IMR-90 (cell line): Measurements from ENCODE around the gene CPHXL2. TPM values are rescaled to one million over a fixed set of nuclear protein-coding genes. Genes with fewer than 3 reads are reported as not detected.

ENCODE experiments used
- ATAC-seq: fragments of 200-7000 bp; cut with Tn5 transposase; 2 replicates; pipeline ENCODE4 v1.9.1; 2020; ENCODE audit warnings: low read depth, mild to moderate bottlenecking, moderate library complexity
- BruUV-seq: library from RNA; stranded (reverse); fragments of 400-500 nt; replicated peaks from 2 replicates; lab custom pipeline; 2021; lab: Mats Ljungman, UMichigan
- CTCF ChIA-PET: fragments of 300-600 bp; formaldehyde crosslinking; extraction: SDS; loops from one replicate; lab custom pipeline; 2021; ENCODE audit warnings: antibody characterized with exemption; lab: Yijun Ruan, JAX
- POLR2A ChIA-PET: fragments of 300-600 bp; sonication (Branson Sonifier 250); formaldehyde crosslinking; loops from one replicate; lab custom pipeline; 2022; ENCODE audit warnings: antibody characterized with exemption; ENCODE audit not compliant: unreplicated experiment; lab: Charles Lee
- DNase-seq: peaks from one replicate; pipeline ENCODE4 v3.0.0; 2013
- H2AFZ ChIP-seq: replicated peaks from 2 replicates; pipeline ENCODE3; 2013; ENCODE audit warnings: low read length, mild to moderate bottlenecking; ENCODE audit not compliant: poor library complexity
- H2AK5ac ChIP-seq: 2 replicates; pipeline ENCODE4 v1.6.1; 2013; ENCODE audit warnings: low read depth, low read length, inconsistent platforms
- H2AK9ac ChIP-seq: replicated peaks from 2 replicates; pipeline ENCODE3; 2013; ENCODE audit warnings: mild to moderate bottlenecking, low read depth, low read length, moderate library complexity; ENCODE audit not compliant: poor library complexity
- H2BK120ac ChIP-seq: 2 replicates; pipeline ENCODE4 v1.6.1; 2013; ENCODE audit warnings: low read depth, low read length, inconsistent platforms
- H2BK15ac ChIP-seq: 3 replicates; pipeline ENCODE4 v1.6.1; 2013; ENCODE audit warnings: low read depth, low read length, inconsistent platforms
- H2BK20ac ChIP-seq: 2 replicates; pipeline ENCODE4 v1.6.1; 2013; ENCODE audit warnings: low read depth, mild to moderate bottlenecking, inconsistent platforms, low read length, moderate library complexity
- H2BK5ac ChIP-seq: 2 replicates; pipeline ENCODE4 v1.6.1; 2013; ENCODE audit warnings: mild to moderate bottlenecking, low read depth, low read length, inconsistent platforms; ENCODE audit not compliant: poor library complexity, severe bottlenecking
- H3K14ac ChIP-seq: replicated peaks from 2 replicates; pipeline ENCODE4 v1.6.1; 2013; ENCODE audit warnings: low read depth, low read length, inconsistent platforms
- H3K18ac ChIP-seq: 2 replicates; pipeline ENCODE4 v1.6.1; 2013; ENCODE audit warnings: low read depth, low read length, control low read depth
- H3K23ac ChIP-seq: 2 replicates; pipeline ENCODE4 v1.6.1; 2013; ENCODE audit warnings: low read depth, low read length, inconsistent platforms
- H3K27ac ChIP-seq: 2 replicates; pipeline ENCODE4 v1.5.1; 2013; ENCODE audit warnings: mild to moderate bottlenecking, control low read depth, low read length; ENCODE audit not compliant: insufficient read depth
- H3K27me3 ChIP-seq: 2 replicates; pipeline ENCODE4 v1.6.1; 2013; ENCODE audit warnings: low read length; ENCODE audit not compliant: control insufficient read depth, insufficient read depth
- H3K36me3 ChIP-seq: 2 replicates; pipeline ENCODE4 v1.6.1; 2013; ENCODE audit warnings: low read length, mixed read lengths; ENCODE audit not compliant: control insufficient read depth, insufficient read depth
- H3K4ac ChIP-seq: 2 replicates; pipeline ENCODE4 v1.6.1; 2013; ENCODE audit warnings: low read depth, low read length, inconsistent platforms
- H3K4me1 ChIP-seq: 2 replicates; pipeline ENCODE4 v1.6.1; 2013; ENCODE audit warnings: low read length, mixed read lengths; ENCODE audit not compliant: control insufficient read depth, insufficient read depth
- H3K4me2 ChIP-seq: 2 replicates; pipeline ENCODE4 v1.6.1; 2013; ENCODE audit warnings: low read depth, mild to moderate bottlenecking, control low read depth, low read length, moderate library complexity
- H3K4me3 ChIP-seq: 2 replicates; pipeline ENCODE4 v1.5.1; 2013; ENCODE audit warnings: low read depth, mild to moderate bottlenecking, control low read depth, low read length, moderate library complexity; ENCODE audit not compliant: insufficient read depth
- H3K56ac ChIP-seq: 2 replicates; pipeline ENCODE4 v1.6.1; 2013; ENCODE audit warnings: low read length, inconsistent platforms; ENCODE audit not compliant: insufficient read depth; ENCODE audit errors: extremely low read depth
- H3K79me1 ChIP-seq, 2 experiments: 2 replicates each; pipeline ENCODE4 v1.6.1; 2013; ENCODE audit warnings: low read length in 2 of 2, inconsistent platforms in 1 of 2, low read depth in 1 of 2
- H3K9ac ChIP-seq: 2 replicates; pipeline ENCODE4 v1.6.1; 2013; ENCODE audit warnings: low read depth, low read length, control low read depth
- H3K9me1 ChIP-seq: 2 replicates; pipeline ENCODE4 v1.6.1; 2013; ENCODE audit warnings: low read length, inconsistent platforms; ENCODE audit not compliant: insufficient read depth
- H3K9me3 ChIP-seq: 2 replicates; pipeline ENCODE4 v1.6.1; 2013; ENCODE audit warnings: low read length; ENCODE audit not compliant: control insufficient read depth, insufficient read depth
- H4K20me1 ChIP-seq: 2 replicates; pipeline ENCODE4 v1.6.1; 2013; ENCODE audit warnings: low read length, inconsistent platforms; ENCODE audit not compliant: insufficient read depth
- H4K5ac ChIP-seq: 2 replicates; pipeline ENCODE4 v1.6.1; 2013; ENCODE audit warnings: mild to moderate bottlenecking, low read depth, low read length, control low read depth
- H4K8ac ChIP-seq, 2 experiments: 2 replicates each; pipeline ENCODE4 v1.6.1; 2013; ENCODE audit warnings: low read depth in 2 of 2, low read length in 2 of 2, control low read depth in 1 of 2, inconsistent platforms in 1 of 2
- H4K91ac ChIP-seq: 2 replicates; pipeline ENCODE4 v1.6.1; 2013; ENCODE audit warnings: low read depth, low read length, inconsistent platforms; ENCODE audit not compliant: insufficient read depth
- BHLHE40 ChIP-seq: fragments of 150-350 bp; IDR thresholded peaks from 2 replicates; pipeline ENCODE4 v1.6.1; 2016; ENCODE audit warnings: mild to moderate bottlenecking, low read depth, low read length
- CEBPB ChIP-seq: IDR thresholded peaks from 2 replicates; pipeline ENCODE4 v1.6.1; 2012; ENCODE audit warnings: low read depth, low read length, improper control_type of control experiment
- CHD1 ChIP-seq: IDR thresholded peaks from 2 replicates; pipeline ENCODE4 v1.6.1; 2012; ENCODE audit warnings: low read depth, low read length, improper control_type of control experiment
- FOS ChIP-seq: fragments of 150-350 bp; IDR thresholded peaks from 2 replicates; pipeline ENCODE4 v1.6.1; 2016; ENCODE audit warnings: low read depth, low read length
- MAFK ChIP-seq: IDR thresholded peaks from 2 replicates; pipeline ENCODE4 v1.6.1; 2012; ENCODE audit warnings: low read depth, low read length, improper control_type of control experiment
- MAZ ChIP-seq: IDR thresholded peaks from 2 replicates; pipeline ENCODE4 v1.6.1; 2012; ENCODE audit warnings: low read depth, mild to moderate bottlenecking, low read length, improper control_type of control experiment, moderate library complexity, borderline replicate concordance
- MXI1 ChIP-seq: IDR thresholded peaks from 2 replicates; pipeline ENCODE4 v1.6.1; 2012; ENCODE audit warnings: low read depth, mild to moderate bottlenecking, low read length, moderate library complexity, borderline replicate concordance
- NFE2L2 ChIP-seq: fragments of 150-350 bp; IDR thresholded peaks from 2 replicates; pipeline ENCODE4 v1.6.1; 2016; ENCODE audit warnings: low read depth, mild to moderate bottlenecking, low read length
- POLR2A ChIP-seq: IDR thresholded peaks from 2 replicates; pipeline ENCODE4 v1.6.1; 2012; ENCODE audit warnings: mild to moderate bottlenecking, low read depth, low read length
- RAD21 ChIP-seq: IDR thresholded peaks from 2 replicates; pipeline ENCODE4 v1.6.1; 2012; ENCODE audit warnings: low read length, improper control_type of control experiment
- RCOR1 ChIP-seq: IDR thresholded peaks from 2 replicates; pipeline ENCODE4 v1.6.1; 2012; ENCODE audit warnings: mild to moderate bottlenecking, low read length, improper control_type of control experiment; ENCODE audit not compliant: insufficient replicate concordance
- RFX5 ChIP-seq: IDR thresholded peaks from 2 replicates; pipeline ENCODE4 v1.8.0; 2012; ENCODE audit warnings: low read depth, mild to moderate bottlenecking, low read length, moderate library complexity
- SMC3 ChIP-seq: fragments of 150-350 bp; IDR thresholded peaks from 2 replicates; pipeline ENCODE4 v1.6.1; 2016; ENCODE audit warnings: low read depth, mild to moderate bottlenecking, antibody characterized with exemption, low read length, moderate library complexity
- WGBS, 2 experiments: methylation state at CpG; one replicate each; pipeline versions ENCODE4 v1.1.5 to v1.1.7; 2013; ENCODE audit warnings: missing lambda C conversion rate in 2 of 2; ENCODE audit not compliant: insufficient read length in 1 of 2; ENCODE audit errors: extremely low coverage in 2 of 2; 5-methylcytosine and 5-hydroxymethylcytosine counted together
- dilution Hi-C: fragments of 300-500 bp; cut with HindIII; formaldehyde crosslinking; loops from one replicate; pipeline ENCODE4 v1.14.3; 2018; ENCODE audit warnings: low sequenced_read_pairs; ENCODE audit not compliant: unreplicated experiment
- in situ Hi-C: fragments of 300-500 bp; cut with MboI; formaldehyde crosslinking; loops from 3 replicates; pipeline ENCODE4 v1.14.3; 2019; ENCODE audit warnings: low sequenced_read_pairs, inconsistent platforms, mixed read lengths
- intact Hi-C: fragments of 100-400 bp; cut with micrococcal nuclease; formaldehyde crosslinking; loops from 2 replicates; pipeline ENCODE4 v1.10.0; 2022
- polyA plus RNA-seq, 3 experiments: library from polyadenylated mRNA; depleted of rRNA; stranded (reverse); fragments of >200 nt; gene quantifications; 2 replicates each; pipeline ENCODE4 v1.2.3, GENCODE V29; 2012; ENCODE audit warnings: low replicate concordance in 1 of 3
- total RNA-seq: library from RNA; depleted of rRNA; stranded (reverse); fragments of >200 nt; gene quantifications from 2 replicates; pipeline ENCODE4 v1.2.3, GENCODE V29; 2012
- TF ChIP-seq, protein P1 (sequence below): conservative IDR thresholded peaks from 2 replicates; pipeline ENCODE4 v1.5.1; 2012; ENCODE audit warnings: mild to moderate bottlenecking, low read depth, low read length, improper control_type of control experiment
- TF ChIP-seq, protein P2 (sequence below): fragments of 150-350 bp; IDR thresholded peaks from 2 replicates; pipeline ENCODE4 v1.6.1; 2016; ENCODE audit warnings: low read depth, mild to moderate bottlenecking, low read length, moderate library complexity, borderline replicate concordance
- TF ChIP-seq, protein P3 (sequence below): fragments of 150-350 bp; IDR thresholded peaks from 2 replicates; pipeline ENCODE4 v1.6.1; 2017; ENCODE audit warnings: mild to moderate bottlenecking, antibody characterized with exemption, low read length, low read depth

The CPHXL2 gene
- total and polyA plus RNA-seq, 2 of the 4 experiments (the other 2 are of a cell fraction): not detected

DNA sequence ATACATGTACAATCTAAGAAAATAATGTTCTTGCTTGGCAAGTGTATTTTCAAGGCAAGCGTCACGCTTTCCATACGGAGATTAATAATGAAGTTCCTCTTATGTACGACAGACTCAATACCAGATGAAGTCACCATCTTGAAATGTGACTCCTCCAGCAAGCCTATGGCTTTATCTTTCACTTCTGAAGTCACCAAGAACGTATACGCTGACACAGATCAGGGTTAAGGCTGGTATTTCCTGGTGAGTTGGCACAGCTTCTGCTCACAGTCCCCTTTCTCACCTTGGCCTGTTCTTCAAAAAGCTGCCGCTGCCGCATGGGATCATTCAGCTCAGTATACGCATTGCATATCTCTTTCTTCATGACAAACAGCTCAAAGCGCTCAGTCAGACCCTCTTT is 47.7 kb downstream of the CPHXL2 start:
- Histone ChIP-seq H3K27ac (no peak overlapping the region), H2AK9ac (no peak overlapping the region), H3K56ac (no peak overlapping the region), H2BK120ac (no peak overlapping the region), H3K4me3 (no peak overlapping the region), H4K20me1 (no peaks in the 10 kb centered on the region), H3K23ac (no peak overlapping the region), H2BK20ac (no peak overlapping the region), H3K4me1 (no peaks in the 10 kb centered on the region), H3K27me3 (no peaks in the 10 kb centered on the region), H3K9me1 (no peaks in the 10 kb centered on the region), H4K8ac (no peak overlapping the region), H4K5ac (no peak overlapping the region), H3K9ac (no peak overlapping the region), H3K9me3 (no peaks in the 10 kb centered on the region), H3K4ac (no peak overlapping the region), H2BK15ac (no peak overlapping the region), H3K36me3 (peaks cover 69% of the 10 kb centered on the region), H3K14ac (no peak overlapping the region), H4K91ac (no peak overlapping the region), H3K18ac (no peak overlapping the region), H2BK5ac (no peak overlapping the region), H2AK5ac (no peak overlapping the region), H3K4me2 (no peak overlapping the region), H2AFZ (no peak overlapping the region), H3K79me1 (no peaks in the 10 kb centered on the region; a peak in 1 of 4 replicates)
- in situ Hi-C loops (no loop called here), intact Hi-C loops (loop anchor here (10.0 kb wide), 2 partner anchors 164 to 434 kb away; partner anchors contain the start of gene TMEM170A), dilution Hi-C loops (no loop called here)
- DNase-seq: no peak
- TF ChIP-seq RCOR1: no peak
- no peak for TF ChIP-seq NFE2L2
- no peak for TF ChIP-seq POLR2A
- TF ChIP-seq MAFK: no peak
- TF ChIP-seq, protein P1, sequence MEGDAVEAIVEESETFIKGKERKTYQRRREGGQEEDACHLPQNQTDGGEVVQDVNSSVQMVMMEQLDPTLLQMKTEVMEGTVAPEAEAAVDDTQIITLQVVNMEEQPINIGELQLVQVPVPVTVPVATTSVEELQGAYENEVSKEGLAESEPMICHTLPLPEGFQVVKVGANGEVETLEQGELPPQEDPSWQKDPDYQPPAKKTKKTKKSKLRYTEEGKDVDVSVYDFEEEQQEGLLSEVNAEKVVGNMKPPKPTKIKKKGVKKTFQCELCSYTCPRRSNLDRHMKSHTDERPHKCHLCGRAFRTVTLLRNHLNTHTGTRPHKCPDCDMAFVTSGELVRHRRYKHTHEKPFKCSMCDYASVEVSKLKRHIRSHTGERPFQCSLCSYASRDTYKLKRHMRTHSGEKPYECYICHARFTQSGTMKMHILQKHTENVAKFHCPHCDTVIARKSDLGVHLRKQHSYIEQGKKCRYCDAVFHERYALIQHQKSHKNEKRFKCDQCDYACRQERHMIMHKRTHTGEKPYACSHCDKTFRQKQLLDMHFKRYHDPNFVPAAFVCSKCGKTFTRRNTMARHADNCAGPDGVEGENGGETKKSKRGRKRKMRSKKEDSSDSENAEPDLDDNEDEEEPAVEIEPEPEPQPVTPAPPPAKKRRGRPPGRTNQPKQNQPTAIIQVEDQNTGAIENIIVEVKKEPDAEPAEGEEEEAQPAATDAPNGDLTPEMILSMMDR: no peak
- TF ChIP-seq MAZ: no peak
- no peak for TF ChIP-seq SMC3
- no peak for TF ChIP-seq RAD21
- no peak for TF ChIP-seq MXI1
- TF ChIP-seq, protein P2, sequence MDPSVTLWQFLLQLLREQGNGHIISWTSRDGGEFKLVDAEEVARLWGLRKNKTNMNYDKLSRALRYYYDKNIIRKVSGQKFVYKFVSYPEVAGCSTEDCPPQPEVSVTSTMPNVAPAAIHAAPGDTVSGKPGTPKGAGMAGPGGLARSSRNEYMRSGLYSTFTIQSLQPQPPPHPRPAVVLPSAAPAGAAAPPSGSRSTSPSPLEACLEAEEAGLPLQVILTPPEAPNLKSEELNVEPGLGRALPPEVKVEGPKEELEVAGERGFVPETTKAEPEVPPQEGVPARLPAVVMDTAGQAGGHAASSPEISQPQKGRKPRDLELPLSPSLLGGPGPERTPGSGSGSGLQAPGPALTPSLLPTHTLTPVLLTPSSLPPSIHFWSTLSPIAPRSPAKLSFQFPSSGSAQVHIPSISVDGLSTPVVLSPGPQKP: no peak
- TF ChIP-seq CEBPB: no peak
- no peak for TF ChIP-seq FOS
- TF ChIP-seq, protein P3, sequence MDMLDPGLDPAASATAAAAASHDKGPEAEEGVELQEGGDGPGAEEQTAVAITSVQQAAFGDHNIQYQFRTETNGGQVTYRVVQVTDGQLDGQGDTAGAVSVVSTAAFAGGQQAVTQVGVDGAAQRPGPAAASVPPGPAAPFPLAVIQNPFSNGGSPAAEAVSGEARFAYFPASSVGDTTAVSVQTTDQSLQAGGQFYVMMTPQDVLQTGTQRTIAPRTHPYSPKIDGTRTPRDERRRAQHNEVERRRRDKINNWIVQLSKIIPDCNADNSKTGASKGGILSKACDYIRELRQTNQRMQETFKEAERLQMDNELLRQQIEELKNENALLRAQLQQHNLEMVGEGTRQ: no peak
- TF ChIP-seq RFX5: no peak
- no peak for TF ChIP-seq CHD1
- no peak for TF ChIP-seq BHLHE40
- WGBS, 2 experiments: 94% methylated on average over 5 of the region's 10 CpGs; no CpG with 5 or more reads in 1 of the 2 experiments
- ChIA-PET POLR2A (no interaction called here), CTCF (no interaction called here)
- ATAC-seq: no peak
- BruUV-seq: no TSS peak
